ENCODE data around the gene PSME1.

The PSME1 gene

GRCh38 chr14:24147761-24148428 is 11.9 kb downstream of the PSME1 start:
- DNase-seq = no peak

- DNase-seq = no peak
Observed at GRCh38 chr14:24149302-24149969, 13.4 kb downstream of the PSME1 start.

GRCh38 chr14:24150061-24150460 is 14.1 kb downstream of the PSME1 start:
- DNase-seq = no peak

- no peak for DNase-seq
Observed at GRCh38 chr14:24150567-24150966, 14.6 kb downstream of the PSME1 start.

GRCh38 chr14:24150993-24151392 is 15.0 kb downstream of the PSME1 start:
- no peak for DNase-seq

- no peak for DNase-seq
Observed at GRCh38 chr14:24151404-24152080, 15.5 kb downstream of the PSME1 start.

- no peak for DNase-seq
Observed at GRCh38 chr14:24155100-24155499, 19.1 kb downstream of the PSME1 start.

GRCh38 chr14:24156840-24157239 is 20.8 kb downstream of the PSME1 start:
- DNase-seq = no peak

GRCh38 chr14:24157331-24157730 is 21.3 kb downstream of the PSME1 start:
- DNase-seq = no peak

- no peak for DNase-seq
Observed at GRCh38 chr14:24159777-24160498, 23.9 kb downstream of the PSME1 start.

- DNase-seq = no peak
Observed at GRCh38 chr14:24160499-24160849, 24.5 kb downstream of the PSME1 start.

GRCh38 chr14:24160850-24161804 is 25.1 kb downstream of the PSME1 start, which contains the start of gene IRF9:
Gene IRF9 (plus strand): TSS chr14:24161265. CDS start chr14:24162145, 880 bp downstream.
- peak; percentile 98 for DNase-seq

- DNase-seq = no peak
Observed at GRCh38 chr14:24162093-24162492, 26.1 kb downstream of the PSME1 start.

GRCh38 chr14:24164518-24164991 is 28.6 kb downstream of the PSME1 start:
- DNase-seq = no peak

- DNase-seq = no peak
Observed at GRCh38 chr14:24165785-24166184, 29.8 kb downstream of the PSME1 start.

- DNase-seq = no peak
Observed at GRCh38 chr14:24167469-24168114, 31.6 kb downstream of the PSME1 start.

GRCh38 chr14:24171422-24172260 is 35.6 kb downstream of the PSME1 start, which contains the start of gene REC8:
Gene REC8 (plus strand): TSS chr14:24172080. CDS start chr14:24172553, 473 bp downstream.
- DNase-seq = peak; percentile 65

GRCh38 chr14:24172261-24172860 is 36.4 kb downstream of the PSME1 start:
- no peak for DNase-seq

- no peak for DNase-seq
Observed at GRCh38 chr14:24172871-24173281, 36.9 kb downstream of the PSME1 start.

- no peak for DNase-seq
Observed at GRCh38 chr14:24176599-24176998, 40.6 kb downstream of the PSME1 start.
